ENCODE results near the gene PROZ.
"Not testable (repeated sequence)": the region's sequence is repeated elsewhere in the genome, so short reads cannot be mapped to it uniquely, and the experiment has no call there.

PROZ gene

GRCh38 chr13:113157929-113158747 is at the start of gene PROZ:
Gene PROZ (plus strand): TSS chr13:113158648. CDS start chr13:113158661, 13 bp downstream.
- Mint-ChIP-seq H3K4me3 (no peak within 1 kb of the TSS), H3K36me3 (ENCODE audit: low read depth) (peaks cover 6% of the 10 kb centered on the region), H3K27me3 (ENCODE audit: low read depth) (peaks cover 16% of the 10 kb centered on the region), H3K9me3 (peaks cover 25% of the 10 kb centered on the region), H3K4me1 (ENCODE audit: low read depth) (peaks cover 14% of the 10 kb centered on the region), H3K27ac (no peak within 1 kb of the TSS)
- no peak for DNase-seq (ENCODE audit: low spot score)

GRCh38 chr13:113109151-113110047 is 49.0 kb upstream of the PROZ start:
- no peak for DNase-seq (ENCODE audit: low spot score)
- no peaks in the 10 kb centered on the region for H3K36me3 Mint-ChIP-seq (ENCODE audit: low read depth)
- H3K9me3 Mint-ChIP-seq, result no peaks in the 10 kb centered on the region
- H3K27ac Mint-ChIP-seq, result no peak overlapping the region
- peaks cover 6% of the 10 kb centered on the region for H3K27me3 Mint-ChIP-seq (ENCODE audit: low read depth)
- H3K4me3 Mint-ChIP-seq, result no peak overlapping the region
- H3K4me1 Mint-ChIP-seq (ENCODE audit: low read depth), result no peaks in the 10 kb centered on the region

GRCh38 chr13:113110048-113110851 is 48.2 kb upstream of the PROZ start:
- Mint-ChIP-seq H3K4me1 (ENCODE audit: low read depth) (no peaks in the 10 kb centered on the region), H3K36me3 (ENCODE audit: low read depth) (no peaks in the 10 kb centered on the region), H3K9me3 (no peaks in the 10 kb centered on the region), H3K4me3 (no peak overlapping the region), H3K27ac (no peak overlapping the region), H3K27me3 (ENCODE audit: low read depth) (peaks cover 6% of the 10 kb centered on the region)
- DNase-seq (ENCODE audit: low spot score), result no peak

GRCh38 chr13:113110852-113111315 is 47.6 kb upstream of the PROZ start:
- H3K36me3 Mint-ChIP-seq (ENCODE audit: low read depth), result no peaks in the 10 kb centered on the region
- H3K9me3 Mint-ChIP-seq, result no peaks in the 10 kb centered on the region
- no peak overlapping the region for H3K4me3 Mint-ChIP-seq
- H3K4me1 Mint-ChIP-seq (ENCODE audit: low read depth), result no peaks in the 10 kb centered on the region
- H3K27ac Mint-ChIP-seq, result no peak overlapping the region
- peaks cover 6% of the 10 kb centered on the region for H3K27me3 Mint-ChIP-seq (ENCODE audit: low read depth)
- DNase-seq (ENCODE audit: low spot score), result no peak

- H3K9me3 Mint-ChIP-seq; DNase-seq (ENCODE audit: low spot score); H3K4me1 Mint-ChIP-seq (ENCODE audit: low read depth); H3K27me3 Mint-ChIP-seq (ENCODE audit: low read depth); H3K36me3 Mint-ChIP-seq (ENCODE audit: low read depth); H3K27ac Mint-ChIP-seq; H3K4me3 Mint-ChIP-seq: not testable (repeated sequence)
Observed at GRCh38 chr13:113111821-113112220, 46.6 kb upstream of the PROZ start.

- not testable (repeated sequence) for H3K4me1 Mint-ChIP-seq (ENCODE audit: low read depth); H3K27me3 Mint-ChIP-seq (ENCODE audit: low read depth); H3K36me3 Mint-ChIP-seq (ENCODE audit: low read depth); H3K9me3 Mint-ChIP-seq; H3K27ac Mint-ChIP-seq; DNase-seq (ENCODE audit: low spot score); H3K4me3 Mint-ChIP-seq
Observed at GRCh38 chr13:113112475-113112874, 46.0 kb upstream of the PROZ start.

- Mint-ChIP-seq H3K9me3 (no peaks in the 10 kb centered on the region), H3K4me3 (no peak overlapping the region), H3K27ac (no peak overlapping the region), H3K36me3 (ENCODE audit: low read depth) (no peaks in the 10 kb centered on the region), H3K27me3 (ENCODE audit: low read depth) (peaks cover 6% of the 10 kb centered on the region), H3K4me1 (ENCODE audit: low read depth) (no peaks in the 10 kb centered on the region)
- no peak for DNase-seq (ENCODE audit: low spot score)
Observed at GRCh38 chr13:113112893-113113845, 45.3 kb upstream of the PROZ start.

GRCh38 chr13:113113846-113114271 is 44.6 kb upstream of the PROZ start:
- H3K27ac Mint-ChIP-seq, result no peak overlapping the region
- H3K27me3 Mint-ChIP-seq (ENCODE audit: low read depth), result peaks cover 6% of the 10 kb centered on the region
- no peaks in the 10 kb centered on the region for H3K4me1 Mint-ChIP-seq (ENCODE audit: low read depth)
- no peak overlapping the region for H3K4me3 Mint-ChIP-seq
- no peaks in the 10 kb centered on the region for H3K36me3 Mint-ChIP-seq (ENCODE audit: low read depth)
- no peaks in the 10 kb centered on the region for H3K9me3 Mint-ChIP-seq
- DNase-seq (ENCODE audit: low spot score), result no peak

- Mint-ChIP-seq H3K4me3 (no peak overlapping the region), H3K4me1 (ENCODE audit: low read depth) (no peaks in the 10 kb centered on the region), H3K36me3 (ENCODE audit: low read depth) (no peaks in the 10 kb centered on the region), H3K27me3 (ENCODE audit: low read depth) (peaks cover 2% of the 10 kb centered on the region), H3K27ac (no peak overlapping the region), H3K9me3 (no peaks in the 10 kb centered on the region)
- no peak for DNase-seq (ENCODE audit: low spot score)
Observed at GRCh38 chr13:113114511-113115362, 43.7 kb upstream of the PROZ start.

- Mint-ChIP-seq H3K36me3 (ENCODE audit: low read depth) (no peaks in the 10 kb centered on the region), H3K27me3 (ENCODE audit: low read depth) (peaks cover 2% of the 10 kb centered on the region), H3K4me1 (ENCODE audit: low read depth) (no peaks in the 10 kb centered on the region), H3K27ac (no peak overlapping the region), H3K4me3 (no peak overlapping the region), H3K9me3 (no peaks in the 10 kb centered on the region)
- no peak for DNase-seq (ENCODE audit: low spot score)
Observed at GRCh38 chr13:113115363-113116205, 42.9 kb upstream of the PROZ start.

GRCh38 chr13:113116206-113116800 is 42.1 kb upstream of the PROZ start:
- H3K9me3 Mint-ChIP-seq, result no peaks in the 10 kb centered on the region
- H3K4me3 Mint-ChIP-seq, result no peak overlapping the region
- no peaks in the 10 kb centered on the region for H3K27me3 Mint-ChIP-seq (ENCODE audit: low read depth)
- H3K27ac Mint-ChIP-seq, result no peak overlapping the region
- no peak for DNase-seq (ENCODE audit: low spot score)
- no peaks in the 10 kb centered on the region for H3K4me1 Mint-ChIP-seq (ENCODE audit: low read depth)
- no peaks in the 10 kb centered on the region for H3K36me3 Mint-ChIP-seq (ENCODE audit: low read depth)
